MG63 (cell line): ENCODE results near the gene BDKRB1. TPM values are rescaled to one million over a fixed set of nuclear protein-coding genes. Genes with fewer than 3 reads are reported as not detected.

Source experiments
- DNase-seq: peaks from one replicate; pipeline ENCODE4 v3.0.0-alpha.2; 2020
- H3K27me3 ChIP-seq: fragments of 250-450 bp; sonication (Bioruptor Pico); 2 replicates; pipeline ENCODE4 v1.5.1; 2020; ENCODE audit warnings: mild to moderate bottlenecking, moderate library complexity
- H3K36me3 ChIP-seq: fragments of 250-450 bp; sonication (Bioruptor Pico); 2 replicates; pipeline ENCODE4 v1.5.1; 2020; ENCODE audit warnings: mild to moderate bottlenecking, moderate library complexity
- H3K4me3 ChIP-seq: fragments of 250-450 bp; sonication (Bioruptor Pico); 2 replicates; pipeline ENCODE4 v1.5.1; 2020; ENCODE audit warnings: mild to moderate bottlenecking, moderate library complexity
- H3K9me3 ChIP-seq: fragments of 250-450 bp; sonication (Bioruptor Pico); 2 replicates; pipeline ENCODE4 v1.5.1; 2020; ENCODE audit warnings: mild to moderate bottlenecking, moderate library complexity
- total RNA-seq: library from RNA; depleted of rRNA; stranded (reverse); fragments of >200 nt; shearing (Covaris generic); gene quantifications from 2 replicates; pipeline ENCODE4 v1.2.3, GENCODE V29; 2014; ENCODE audit warnings: low replicate concordance; rRNA removed

BDKRB1 gene
- total RNA-seq = 30.5 and 40.5 TPM in 2 replicates

DNA sequence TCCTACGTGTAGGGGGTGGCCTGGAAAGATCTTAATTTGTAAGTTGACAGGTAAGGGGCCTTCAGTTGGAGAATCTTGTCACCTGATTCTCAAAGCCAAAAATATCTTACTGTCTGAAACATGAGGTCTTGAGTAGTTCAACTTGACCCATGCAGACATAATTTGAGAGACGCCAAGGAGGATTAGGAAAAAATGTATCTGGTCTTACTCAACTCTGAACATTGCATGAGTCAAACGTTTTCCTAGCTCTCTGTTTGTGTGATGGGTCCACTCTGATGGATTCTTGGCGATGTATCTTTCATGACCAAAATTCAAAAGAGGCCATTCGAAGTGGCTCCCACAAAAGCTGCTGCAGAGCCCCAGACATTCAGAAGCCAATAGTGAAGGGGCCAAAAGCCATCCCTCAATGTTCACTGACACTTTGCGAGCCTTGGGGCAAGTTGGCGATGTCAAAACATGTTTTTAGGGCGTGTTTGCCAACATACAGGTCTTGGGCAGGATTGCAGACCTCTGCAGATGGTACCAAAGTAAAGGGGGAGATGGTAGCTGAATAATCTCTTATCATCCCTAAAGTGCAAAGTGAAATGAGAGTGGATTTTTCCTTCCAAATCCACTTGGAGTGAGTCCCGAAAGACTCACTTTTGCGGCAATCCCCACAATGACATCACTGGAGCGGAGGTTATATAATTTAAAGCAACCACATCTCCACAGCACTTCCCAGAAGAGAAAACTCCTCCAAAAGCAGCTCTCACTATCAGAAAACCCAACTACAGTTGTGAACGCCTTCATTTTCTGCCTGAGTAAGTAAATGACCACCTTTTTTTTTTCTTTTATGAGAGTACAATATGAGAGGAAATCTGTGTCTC is at the start of gene BDKRB1:
BDKRB1 (plus strand) TSS at position 710 of the 866 bp plus-strand sequence. CDS start 7,473 bp downstream, outside the sequence.
- Histone ChIP-seq H3K27me3 (no peaks in the 10 kb centered on the region), H3K36me3 (peaks cover 37% of the 10 kb centered on the region), H3K9me3 (peaks cover 5% of the 10 kb centered on the region), H3K4me3 (peak within 1 kb of the TSS; percentile 54)
- DNase-seq = peak; percentile 73

DNA sequence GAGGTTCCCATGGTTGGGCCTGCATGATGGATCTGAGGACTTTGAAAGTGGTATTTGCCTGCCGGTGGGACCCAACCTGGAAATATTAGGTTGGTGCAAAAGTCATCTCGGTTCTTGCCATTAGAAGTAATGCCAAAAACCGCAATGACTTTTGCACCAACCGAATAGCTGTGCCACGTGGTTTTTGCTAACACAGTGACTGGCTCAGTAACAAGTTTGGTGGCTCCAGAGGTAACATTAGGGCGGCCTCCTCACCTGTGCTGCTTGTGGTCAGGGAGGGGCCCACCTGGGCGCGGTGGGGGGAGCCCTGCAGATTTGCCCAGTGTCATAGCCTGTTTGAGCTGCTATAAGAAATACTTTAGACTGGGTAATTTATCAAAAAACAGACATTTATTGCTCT is 49.5 kb upstream of the BDKRB1 start:
- Histone ChIP-seq H3K36me3 (peaks cover 2% of the 10 kb centered on the region; the same call in 1 of the 2 replicates), H3K4me3 (peak overlapping the region; percentile 58), H3K9me3 (no peaks in the 10 kb centered on the region), H3K27me3 (no peaks in the 10 kb centered on the region)
- no peak for DNase-seq

DNA sequence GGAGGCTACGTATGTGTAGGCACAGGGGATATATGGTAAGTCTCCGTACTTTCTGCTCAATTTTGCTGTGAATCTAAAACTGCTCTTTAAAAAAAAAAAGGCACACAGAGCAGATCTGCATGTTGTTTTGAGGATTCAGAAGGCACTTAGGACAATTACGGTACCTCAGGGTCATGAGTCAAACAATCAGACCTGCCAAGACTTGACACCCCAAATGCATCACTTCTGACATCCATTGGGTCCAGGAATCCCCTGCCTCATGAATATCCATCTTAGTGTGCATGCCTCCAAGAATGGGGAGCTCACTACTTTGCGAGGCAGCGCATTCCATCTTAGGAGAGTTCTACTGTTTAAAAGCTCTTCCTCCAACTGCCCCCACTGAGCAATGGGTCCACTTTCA is 48.3 kb upstream of the BDKRB1 start:
- no peaks in the 10 kb centered on the region for H3K27me3 ChIP-seq
- peaks cover 2% of the 10 kb centered on the region; the same call in 1 of the 2 replicates for H3K9me3 ChIP-seq
- peaks cover 3% of the 10 kb centered on the region for H3K36me3 ChIP-seq
- no peak overlapping the region for H3K4me3 ChIP-seq
- DNase-seq = no peak

DNA sequence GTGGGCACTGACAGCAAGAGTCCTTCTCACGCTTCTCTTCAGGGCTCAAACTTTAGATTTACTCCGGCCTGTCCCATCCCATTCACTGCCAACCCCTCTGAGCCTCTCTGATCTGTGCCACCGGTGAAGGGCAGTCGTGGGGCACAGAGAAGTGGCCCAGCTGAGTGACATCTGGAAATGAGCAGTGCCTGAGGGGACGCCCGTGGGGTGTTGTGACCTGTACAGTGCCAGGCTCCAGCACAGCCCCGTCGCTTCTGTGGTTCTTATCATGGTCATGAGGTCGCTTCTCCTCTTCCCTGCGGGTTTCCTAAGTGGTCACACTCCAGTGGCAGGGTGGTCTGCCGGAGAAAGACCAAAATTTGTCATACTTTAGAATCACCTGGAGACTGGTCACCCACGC is 47.3 kb upstream of the BDKRB1 start:
- H3K4me3 ChIP-seq = no peak overlapping the region
- DNase-seq = no peak
- peaks cover 2% of the 10 kb centered on the region; the same call in 1 of the 2 replicates for H3K9me3 ChIP-seq
- H3K36me3 ChIP-seq = peaks cover 7% of the 10 kb centered on the region
- no peaks in the 10 kb centered on the region for H3K27me3 ChIP-seq

DNA sequence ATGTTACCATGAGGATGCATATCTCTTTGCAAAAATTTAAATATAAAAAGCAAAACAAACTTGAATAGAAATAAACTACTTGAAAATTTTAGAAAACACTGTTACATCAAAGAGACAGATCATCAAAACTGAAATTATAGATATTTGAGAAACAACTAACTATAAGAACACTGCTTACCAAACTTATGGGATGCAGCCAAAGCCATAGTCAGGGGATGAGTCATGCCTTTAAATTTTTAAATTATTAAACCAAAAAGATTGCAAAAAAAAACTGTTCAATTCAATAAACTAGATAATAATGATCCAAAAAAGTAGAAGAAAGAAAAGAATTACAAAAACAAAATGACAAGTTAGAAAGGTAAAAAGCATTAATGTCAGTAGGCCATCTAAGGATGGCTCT is 43.9 kb upstream of the BDKRB1 start:
- H3K9me3 ChIP-seq = peaks cover 2% of the 10 kb centered on the region; the same call in 1 of the 2 replicates
- H3K4me3 ChIP-seq = no peak overlapping the region
- DNase-seq = no peak
- H3K27me3 ChIP-seq = no peaks in the 10 kb centered on the region
- peaks cover 7% of the 10 kb centered on the region for H3K36me3 ChIP-seq

DNA sequence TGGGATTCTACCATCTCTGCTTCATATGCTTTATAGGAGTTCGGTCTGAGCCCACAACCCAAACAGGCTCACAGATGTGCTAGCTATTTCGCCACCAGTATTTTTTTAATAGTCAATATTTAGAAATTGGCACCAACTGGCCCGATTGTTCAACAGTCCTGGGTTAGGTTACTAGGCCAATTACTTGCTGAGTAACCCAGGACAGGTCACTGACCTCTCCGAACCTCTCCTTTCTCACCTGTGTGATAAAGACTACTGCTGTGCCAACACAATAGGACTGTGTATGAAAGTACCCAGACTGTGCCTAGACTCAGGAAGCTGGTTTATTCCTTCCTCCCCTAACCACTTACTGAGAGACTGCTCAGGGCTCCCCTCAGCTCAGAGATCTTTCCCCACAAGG is 43.1 kb upstream of the BDKRB1 start:
- H3K27me3 ChIP-seq = no peaks in the 10 kb centered on the region
- no peak for DNase-seq
- H3K9me3 ChIP-seq = peaks cover 2% of the 10 kb centered on the region; the same call in 1 of the 2 replicates
- no peak overlapping the region for H3K4me3 ChIP-seq
- peaks cover 7% of the 10 kb centered on the region for H3K36me3 ChIP-seq

DNA sequence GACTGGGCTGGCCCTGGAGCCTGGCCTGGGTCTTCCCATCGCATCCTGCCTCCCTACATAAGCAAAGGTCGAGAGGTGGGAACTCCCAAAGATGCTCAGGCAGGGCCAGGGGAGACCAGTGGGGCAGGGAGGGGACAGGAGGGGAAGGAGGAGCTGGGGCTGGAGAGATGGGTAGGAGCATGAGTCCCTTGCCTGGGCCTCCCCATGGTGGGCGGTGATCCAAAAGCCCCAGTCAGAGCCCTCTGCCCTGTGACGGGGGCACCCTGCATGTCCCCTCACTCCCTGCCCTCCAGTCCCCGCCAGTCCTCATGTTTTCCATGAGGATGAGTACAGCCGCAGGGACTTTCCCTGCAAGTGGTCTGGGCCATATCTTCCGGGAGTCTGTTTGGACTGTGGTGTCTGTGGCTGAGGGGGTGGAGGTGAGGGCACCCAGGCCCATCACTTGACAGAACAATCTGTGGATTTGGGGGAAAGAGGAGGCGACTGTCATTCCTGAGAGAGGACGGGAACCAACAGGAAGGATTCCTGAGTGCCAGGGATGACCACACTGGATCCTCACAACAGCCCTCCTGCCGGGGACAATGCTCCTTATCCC is 42.0 kb upstream of the BDKRB1 start:
- peaks cover 7% of the 10 kb centered on the region for H3K36me3 ChIP-seq
- H3K4me3 ChIP-seq = no peak overlapping the region
- DNase-seq = no peak
- H3K9me3 ChIP-seq = peaks cover 2% of the 10 kb centered on the region; the same call in 1 of the 2 replicates
- no peaks in the 10 kb centered on the region for H3K27me3 ChIP-seq

DNA sequence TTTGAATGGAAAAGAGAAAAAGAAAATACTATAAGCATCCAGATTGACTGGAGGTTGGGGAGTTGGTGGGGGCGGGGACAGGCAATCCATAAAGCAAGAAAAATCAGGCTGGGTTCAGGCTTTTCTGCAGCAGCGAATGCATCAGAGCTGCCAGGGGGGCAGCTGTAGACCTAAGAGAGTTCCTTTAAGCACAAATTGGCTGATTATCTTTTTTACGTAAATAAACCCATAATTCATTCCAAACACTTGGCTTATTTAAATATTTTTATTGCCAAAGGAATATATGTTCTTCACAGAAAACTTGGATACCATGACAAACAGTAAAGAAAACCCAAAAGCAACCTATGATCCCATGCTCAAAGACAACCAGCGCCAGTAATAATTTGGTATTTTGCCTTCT is 41.2 kb upstream of the BDKRB1 start:
- Histone ChIP-seq H3K36me3 (peaks cover 7% of the 10 kb centered on the region), H3K27me3 (no peaks in the 10 kb centered on the region), H3K4me3 (no peak overlapping the region), H3K9me3 (peaks cover 2% of the 10 kb centered on the region; the same call in 1 of the 2 replicates)
- no peak for DNase-seq

DNA sequence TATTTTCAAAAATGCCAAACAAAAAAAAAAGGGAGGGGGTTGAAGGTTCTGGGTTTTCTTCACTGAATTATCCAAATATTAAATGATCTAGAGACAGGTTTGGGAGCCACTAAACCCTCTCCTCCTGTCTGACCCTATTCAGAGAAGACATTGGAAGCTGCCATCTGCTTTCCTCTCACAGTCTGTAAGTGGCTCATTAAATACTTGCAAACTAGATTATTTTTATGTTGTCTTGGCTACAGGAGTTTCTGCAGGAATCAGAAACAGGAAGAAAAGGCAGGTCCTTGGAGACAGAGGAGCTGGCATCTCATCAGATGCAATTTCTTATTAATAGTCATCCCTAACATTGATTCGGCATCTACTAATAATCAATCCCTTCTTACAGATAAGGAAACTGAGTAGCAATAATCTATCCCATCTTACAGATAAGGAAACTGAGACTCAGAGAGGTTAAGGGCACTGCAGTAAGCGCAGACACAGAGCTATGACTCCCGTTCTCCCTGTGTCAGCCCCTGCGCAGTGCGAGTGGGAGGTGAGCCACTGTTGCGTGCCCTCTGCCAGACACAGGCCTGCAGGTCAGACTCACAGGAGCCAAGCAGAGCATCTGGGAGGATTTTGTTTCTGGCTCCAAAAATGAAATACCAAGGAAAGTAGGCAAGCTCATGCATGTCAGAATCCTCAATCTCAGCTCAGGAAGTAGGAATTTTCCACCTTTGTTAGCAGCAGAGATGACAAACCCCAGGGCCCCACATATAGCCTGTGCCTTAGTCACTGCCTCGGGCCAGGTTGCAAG is 40.4 kb upstream of the BDKRB1 start:
- no peak for DNase-seq
- Histone ChIP-seq H3K27me3 (no peaks in the 10 kb centered on the region), H3K9me3 (peaks cover 2% of the 10 kb centered on the region; the same call in 1 of the 2 replicates), H3K36me3 (peaks cover 5% of the 10 kb centered on the region), H3K4me3 (no peak overlapping the region)

DNA sequence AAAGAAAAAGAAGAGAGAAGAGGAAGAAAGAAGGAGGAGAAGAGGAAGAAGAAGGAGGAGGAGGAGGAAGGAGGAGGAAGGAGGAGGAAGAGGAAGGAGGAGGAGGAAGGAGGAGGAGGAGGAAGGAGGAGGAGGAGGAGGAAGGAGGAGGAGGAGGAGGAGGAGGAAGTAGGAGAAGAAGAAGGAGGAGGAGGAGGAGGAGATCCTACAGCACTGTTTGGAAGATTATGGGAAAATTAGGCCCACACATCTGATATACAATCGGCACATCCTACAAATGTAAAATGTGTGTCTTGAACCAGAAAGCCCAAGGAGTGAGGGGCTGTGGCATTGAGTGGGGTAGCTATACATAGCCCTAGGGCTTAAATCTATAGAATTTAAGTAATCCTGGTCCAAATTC is 39.4 kb upstream of the BDKRB1 start:
- no peak for DNase-seq
- peaks cover 5% of the 10 kb centered on the region for H3K36me3 ChIP-seq
- H3K9me3 ChIP-seq = peaks cover 2% of the 10 kb centered on the region; the same call in 1 of the 2 replicates
- no peaks in the 10 kb centered on the region for H3K27me3 ChIP-seq
- H3K4me3 ChIP-seq = no peak overlapping the region

DNA sequence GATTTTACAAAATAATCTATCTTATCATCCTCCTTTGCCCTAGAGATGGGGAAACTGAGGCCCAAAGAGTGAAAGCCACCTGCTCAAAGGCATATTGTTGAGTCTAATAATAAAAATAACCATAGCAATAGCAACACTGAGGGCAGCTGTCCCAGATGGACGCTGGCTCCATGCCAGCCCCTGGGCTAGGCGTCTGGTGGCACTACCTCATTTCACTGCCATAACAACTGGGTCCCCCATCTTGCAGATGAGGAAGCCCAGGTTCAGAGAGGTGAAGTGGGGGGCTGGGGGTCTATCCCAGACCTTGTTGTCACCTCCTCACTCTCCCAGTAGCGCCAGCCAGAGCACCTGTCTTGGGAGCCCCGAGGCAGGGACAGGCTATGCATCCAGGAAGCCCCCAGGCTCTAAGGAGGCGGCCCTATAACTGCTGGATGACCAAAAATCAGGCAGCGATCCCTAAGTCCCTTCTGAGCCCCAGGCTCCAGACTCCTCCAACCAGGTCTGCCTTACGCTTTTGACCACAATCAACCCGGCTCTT is 38.6 kb upstream of the BDKRB1 start:
- Histone ChIP-seq H3K27me3 (no peaks in the 10 kb centered on the region), H3K36me3 (peaks cover 5% of the 10 kb centered on the region), H3K9me3 (no peaks in the 10 kb centered on the region; the same call in 1 of the 2 replicates), H3K4me3 (no peak overlapping the region)
- DNase-seq = no peak

DNA sequence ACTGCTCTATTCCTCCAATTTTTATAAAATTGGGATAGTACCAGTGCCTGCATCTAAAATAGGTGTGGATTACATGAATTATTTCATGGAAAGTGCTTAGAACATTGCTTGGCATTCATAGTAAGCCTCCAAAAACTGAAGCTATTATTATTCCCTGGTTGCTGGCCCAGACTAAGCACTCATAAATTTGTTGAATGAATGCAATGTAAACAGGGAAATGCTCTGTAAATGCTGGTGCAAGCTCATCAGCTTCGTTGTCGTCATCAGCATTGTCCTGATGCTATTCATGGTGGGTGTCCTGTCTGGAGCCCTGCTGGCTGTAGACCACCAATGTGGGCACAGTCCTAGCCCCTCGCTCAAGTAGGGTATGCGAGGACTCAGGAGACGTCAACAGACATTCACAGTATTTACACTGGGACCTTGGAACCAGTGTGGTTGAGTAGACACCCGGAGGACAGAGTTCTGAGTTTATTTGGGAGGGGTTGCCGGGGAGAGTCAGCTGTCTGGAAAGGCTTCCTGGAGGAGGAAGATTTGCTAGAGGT is 34.8 kb upstream of the BDKRB1 start:
- no peak for DNase-seq
- Histone ChIP-seq H3K36me3 (no peaks in the 10 kb centered on the region; the same call in 1 of the 2 replicates), H3K4me3 (no peak overlapping the region), H3K9me3 (no peaks in the 10 kb centered on the region), H3K27me3 (no peaks in the 10 kb centered on the region)

DNA sequence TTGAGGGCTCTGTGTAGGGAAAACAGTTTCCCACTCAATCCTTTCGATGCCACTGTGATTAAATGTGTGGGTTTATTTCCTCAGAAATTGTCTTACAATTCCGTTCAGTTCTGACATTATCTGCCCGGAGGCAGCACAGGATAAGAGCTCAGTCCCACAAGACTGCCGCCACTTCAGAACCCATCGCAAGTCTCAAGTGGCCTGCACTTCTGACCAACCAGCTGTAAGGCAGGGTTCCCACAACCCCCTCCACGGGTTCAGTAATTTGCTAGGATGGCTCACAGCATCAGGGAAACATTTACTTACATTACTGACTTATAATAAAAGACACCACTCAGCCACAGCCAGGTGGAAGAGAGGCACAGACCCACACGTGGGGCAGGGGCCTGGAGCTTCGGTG is 34.2 kb upstream of the BDKRB1 start:
- no peaks in the 10 kb centered on the region; the same call in 1 of the 2 replicates for H3K36me3 ChIP-seq
- no peak for DNase-seq

DNA sequence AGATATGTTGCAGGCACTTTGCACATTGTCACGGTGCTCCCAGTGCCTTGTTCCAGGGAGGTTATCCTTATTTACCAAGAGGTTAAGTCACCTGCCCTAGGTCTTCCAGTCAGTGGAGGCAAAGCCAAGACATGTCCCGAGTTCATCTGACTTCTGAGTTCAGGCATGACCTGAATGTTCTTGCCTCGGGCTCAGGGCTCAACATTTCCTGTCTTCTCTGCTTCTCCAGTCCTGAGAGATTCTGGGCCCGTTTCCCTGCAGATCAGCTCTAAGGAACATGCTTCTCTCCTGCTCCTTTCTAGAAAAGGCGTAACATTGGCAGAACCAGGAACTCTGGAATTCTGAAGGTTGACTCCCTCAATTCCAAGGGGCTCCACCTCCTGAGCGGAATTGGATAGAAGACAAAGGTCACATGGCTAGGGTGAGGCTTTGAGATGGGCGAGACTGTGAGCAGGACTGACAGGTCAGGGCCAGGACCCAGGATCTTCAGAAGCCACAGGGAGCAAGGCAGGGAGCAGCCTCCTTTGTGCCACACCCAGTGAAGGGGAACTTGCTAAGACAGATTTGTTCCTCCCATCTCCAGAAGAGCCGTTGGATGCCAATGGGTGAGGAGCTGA is 31.4 kb upstream of the BDKRB1 start:
- no peaks in the 10 kb centered on the region; the same call in 1 of the 2 replicates for H3K36me3 ChIP-seq
- H3K9me3 ChIP-seq = no peaks in the 10 kb centered on the region
- no peak for DNase-seq
- H3K4me3 ChIP-seq = no peak overlapping the region
- no peaks in the 10 kb centered on the region for H3K27me3 ChIP-seq

More for the DNA sequence above, 34.2 kb upstream of the BDKRB1 start:
- Histone ChIP-seq H3K27me3 (no peaks in the 10 kb centered on the region), H3K9me3 (no peaks in the 10 kb centered on the region), H3K4me3 (no peak overlapping the region)

DNA sequence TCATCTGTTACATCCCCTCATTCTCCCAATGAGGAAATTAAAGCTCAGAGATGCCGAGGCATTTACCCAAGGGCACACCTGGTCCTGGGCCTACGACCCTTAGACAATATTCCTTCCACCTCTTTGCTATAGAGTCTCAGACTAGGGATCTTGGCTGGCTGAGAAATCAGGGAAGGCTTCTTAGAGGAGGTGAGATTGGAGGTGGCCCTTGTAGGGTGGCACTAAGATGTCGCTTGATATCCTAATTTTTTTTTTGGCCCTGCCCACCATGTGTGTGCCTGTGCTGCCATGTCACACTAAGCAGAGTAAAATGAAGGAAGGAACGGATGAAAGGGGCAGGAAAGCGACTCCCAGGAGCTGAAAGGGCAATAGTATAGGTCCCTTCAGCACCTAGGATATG is 30.8 kb upstream of the BDKRB1 start:
- Histone ChIP-seq H3K36me3 (no peaks in the 10 kb centered on the region; the same call in 1 of the 2 replicates), H3K4me3 (no peak overlapping the region), H3K9me3 (no peaks in the 10 kb centered on the region), H3K27me3 (no peaks in the 10 kb centered on the region)
- DNase-seq = no peak

DNA sequence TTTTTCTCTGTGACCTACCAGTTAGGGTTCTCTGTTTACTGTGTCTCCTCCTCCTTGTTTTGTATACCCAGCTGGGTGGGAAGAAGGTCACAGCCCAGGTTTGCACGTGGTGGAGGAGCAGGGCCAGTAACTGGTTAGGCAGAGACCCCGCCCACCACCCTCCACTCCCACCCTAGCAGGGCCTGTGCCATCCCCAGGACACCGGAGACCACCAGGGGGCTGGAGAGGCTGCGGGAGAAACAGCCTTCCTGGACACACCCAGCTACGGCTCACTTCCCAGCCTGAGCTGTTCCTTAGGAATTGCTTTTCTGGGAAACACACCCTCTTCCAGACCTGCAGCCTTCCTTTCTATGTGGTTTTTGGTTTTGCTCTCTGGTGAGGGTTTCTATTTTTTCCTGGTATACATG is 30.3 kb upstream of the BDKRB1 start:
- no peaks in the 10 kb centered on the region; the same call in 1 of the 2 replicates for H3K36me3 ChIP-seq

More for the DNA sequence above, 30.3 kb upstream of the BDKRB1 start:
- Histone ChIP-seq H3K9me3 (no peaks in the 10 kb centered on the region), H3K4me3 (no peak overlapping the region), H3K27me3 (no peaks in the 10 kb centered on the region)
- DNase-seq = peak; percentile 71
